ENCODE measurements around the gene DOCK1. TPM values are rescaled to one million over a fixed set of nuclear protein-coding genes. Genes with fewer than 3 reads are reported as not detected.

DOCK1 gene
- polyA plus RNA-seq, 1 of the 3 experiments (the other 2 are of a cell fraction), result 15.5 TPM

DNA sequence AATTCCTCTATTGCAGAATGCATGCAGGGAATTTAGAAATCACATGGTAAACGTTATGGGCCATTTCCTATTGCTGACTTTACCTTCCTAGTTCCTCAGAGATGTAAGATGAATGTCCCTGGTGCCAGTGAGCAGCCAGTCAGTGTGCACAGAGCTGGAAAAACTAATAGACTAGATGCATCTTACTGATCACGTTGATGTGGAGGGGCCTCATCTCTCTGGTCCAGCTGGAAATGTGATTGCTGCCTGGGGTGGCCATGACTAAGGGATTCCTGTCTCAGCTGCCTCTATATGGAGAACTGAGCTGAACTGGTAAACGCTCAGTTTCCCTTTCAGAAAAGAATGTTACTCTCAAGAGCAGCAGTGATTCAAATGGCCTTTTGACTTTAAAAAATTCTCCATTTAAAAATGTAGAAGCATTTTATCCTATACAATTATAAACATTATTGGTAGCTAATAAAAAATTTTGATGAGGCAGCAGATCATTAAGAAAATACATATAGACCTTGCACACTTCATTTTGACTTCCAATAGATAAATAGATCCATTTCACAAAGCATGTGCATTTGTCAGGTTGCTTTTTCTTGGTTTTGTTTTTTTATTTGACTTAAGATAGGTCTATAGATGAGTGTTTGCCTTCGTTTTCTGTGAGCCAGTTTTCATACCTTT, 371.7 kb downstream of the DOCK1 start:
- H3K27me3 ChIP-seq (ENCODE audit: insufficient read depth), result no peaks in the 10 kb centered on the region
- no peaks in the 10 kb centered on the region for H3K9me3 ChIP-seq
- 74% methylated on average over 4 of the region's 4 CpGs for WGBS (ENCODE audit: low lambda C conversion rate)
- DNase-seq, result no peak
- no peak overlapping the region for H3K27ac ChIP-seq (ENCODE audit: low read depth in 2 of 2, low read length in 1 of 2)
- H4K20me1 ChIP-seq (ENCODE audit: insufficient read depth), result no peaks in the 10 kb centered on the region
- no peak overlapping the region for H3K4me2 ChIP-seq
- H3K4me1 ChIP-seq (ENCODE audit: control insufficient read depth in 1 of 2, insufficient read depth in 2 of 2, low read depth in 1 of 2, low read length in 1 of 2), result no peaks in the 10 kb centered on the region; a peak in 1 of 4 replicates
- H3K79me2 ChIP-seq (ENCODE audit: insufficient read depth), result no peaks in the 10 kb centered on the region
- H3K4me3 ChIP-seq (ENCODE audit: low read depth in 2 of 2, low read length in 1 of 2), result no peak overlapping the region
- TF ChIP-seq ELF1 (IDR thresholded peaks at IDR 0.05), result no peak
- TF ChIP-seq, protein P1, sequence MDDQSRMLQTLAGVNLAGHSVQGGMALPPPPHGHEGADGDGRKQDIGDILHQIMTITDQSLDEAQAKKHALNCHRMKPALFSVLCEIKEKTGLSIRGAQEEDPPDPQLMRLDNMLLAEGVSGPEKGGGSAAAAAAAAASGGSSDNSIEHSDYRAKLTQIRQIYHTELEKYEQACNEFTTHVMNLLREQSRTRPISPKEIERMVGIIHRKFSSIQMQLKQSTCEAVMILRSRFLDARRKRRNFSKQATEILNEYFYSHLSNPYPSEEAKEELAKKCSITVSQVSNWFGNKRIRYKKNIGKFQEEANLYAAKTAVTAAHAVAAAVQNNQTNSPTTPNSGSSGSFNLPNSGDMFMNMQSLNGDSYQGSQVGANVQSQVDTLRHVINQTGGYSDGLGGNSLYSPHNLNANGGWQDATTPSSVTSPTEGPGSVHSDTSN (IDR thresholded peaks at IDR 0.05), result no peak
- no peak for TF ChIP-seq YY1 (IDR thresholded peaks at IDR 0.05; ENCODE audit: low read depth)
- no peak for TF ChIP-seq RFX5 (IDR thresholded peaks at IDR 0.05; ENCODE audit: low read length)
- TF ChIP-seq, protein P2, sequence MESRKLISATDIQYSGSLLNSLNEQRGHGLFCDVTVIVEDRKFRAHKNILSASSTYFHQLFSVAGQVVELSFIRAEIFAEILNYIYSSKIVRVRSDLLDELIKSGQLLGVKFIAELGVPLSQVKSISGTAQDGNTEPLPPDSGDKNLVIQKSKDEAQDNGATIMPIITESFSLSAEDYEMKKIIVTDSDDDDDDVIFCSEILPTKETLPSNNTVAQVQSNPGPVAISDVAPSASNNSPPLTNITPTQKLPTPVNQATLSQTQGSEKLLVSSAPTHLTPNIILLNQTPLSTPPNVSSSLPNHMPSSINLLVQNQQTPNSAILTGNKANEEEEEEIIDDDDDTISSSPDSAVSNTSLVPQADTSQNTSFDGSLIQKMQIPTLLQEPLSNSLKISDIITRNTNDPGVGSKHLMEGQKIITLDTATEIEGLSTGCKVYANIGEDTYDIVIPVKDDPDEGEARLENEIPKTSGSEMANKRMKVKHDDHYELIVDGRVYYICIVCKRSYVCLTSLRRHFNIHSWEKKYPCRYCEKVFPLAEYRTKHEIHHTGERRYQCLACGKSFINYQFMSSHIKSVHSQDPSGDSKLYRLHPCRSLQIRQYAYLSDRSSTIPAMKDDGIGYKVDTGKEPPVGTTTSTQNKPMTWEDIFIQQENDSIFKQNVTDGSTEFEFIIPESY (IDR thresholded peaks at IDR 0.05; ENCODE audit: borderline replicate concordance, low read depth), result no peak
- TF ChIP-seq FOXJ3 (CRISPR knock-in tag; IDR thresholded peaks at IDR 0.05), result no peak
- TF ChIP-seq FOXM1 (IDR thresholded peaks at IDR 0.05; ENCODE audit: low read depth), result no peak
- TF ChIP-seq RAD21 (IDR thresholded peaks at IDR 0.05; ENCODE audit: low read length), result no peak
- TF ChIP-seq MXI1 (IDR thresholded peaks at IDR 0.05; ENCODE audit: low read depth, low read length), result no peak
- TF ChIP-seq, protein P3, sequence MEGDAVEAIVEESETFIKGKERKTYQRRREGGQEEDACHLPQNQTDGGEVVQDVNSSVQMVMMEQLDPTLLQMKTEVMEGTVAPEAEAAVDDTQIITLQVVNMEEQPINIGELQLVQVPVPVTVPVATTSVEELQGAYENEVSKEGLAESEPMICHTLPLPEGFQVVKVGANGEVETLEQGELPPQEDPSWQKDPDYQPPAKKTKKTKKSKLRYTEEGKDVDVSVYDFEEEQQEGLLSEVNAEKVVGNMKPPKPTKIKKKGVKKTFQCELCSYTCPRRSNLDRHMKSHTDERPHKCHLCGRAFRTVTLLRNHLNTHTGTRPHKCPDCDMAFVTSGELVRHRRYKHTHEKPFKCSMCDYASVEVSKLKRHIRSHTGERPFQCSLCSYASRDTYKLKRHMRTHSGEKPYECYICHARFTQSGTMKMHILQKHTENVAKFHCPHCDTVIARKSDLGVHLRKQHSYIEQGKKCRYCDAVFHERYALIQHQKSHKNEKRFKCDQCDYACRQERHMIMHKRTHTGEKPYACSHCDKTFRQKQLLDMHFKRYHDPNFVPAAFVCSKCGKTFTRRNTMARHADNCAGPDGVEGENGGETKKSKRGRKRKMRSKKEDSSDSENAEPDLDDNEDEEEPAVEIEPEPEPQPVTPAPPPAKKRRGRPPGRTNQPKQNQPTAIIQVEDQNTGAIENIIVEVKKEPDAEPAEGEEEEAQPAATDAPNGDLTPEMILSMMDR (IDR thresholded peaks at IDR 0.05), result no peak
- TF ChIP-seq NRF1 (IDR thresholded peaks at IDR 0.05; ENCODE audit: low read depth, low read length), result no peak
- TF ChIP-seq EP300 (IDR thresholded peaks at IDR 0.05; ENCODE audit: borderline replicate concordance in 1 of 2, low read depth in 1 of 2, low read length in 1 of 2), result no peak
- TF ChIP-seq EZH2phosphoT487 (IDR thresholded peaks at IDR 0.05; ENCODE audit: borderline replicate concordance, low read depth), result no peak
- TF ChIP-seq, protein P4, sequence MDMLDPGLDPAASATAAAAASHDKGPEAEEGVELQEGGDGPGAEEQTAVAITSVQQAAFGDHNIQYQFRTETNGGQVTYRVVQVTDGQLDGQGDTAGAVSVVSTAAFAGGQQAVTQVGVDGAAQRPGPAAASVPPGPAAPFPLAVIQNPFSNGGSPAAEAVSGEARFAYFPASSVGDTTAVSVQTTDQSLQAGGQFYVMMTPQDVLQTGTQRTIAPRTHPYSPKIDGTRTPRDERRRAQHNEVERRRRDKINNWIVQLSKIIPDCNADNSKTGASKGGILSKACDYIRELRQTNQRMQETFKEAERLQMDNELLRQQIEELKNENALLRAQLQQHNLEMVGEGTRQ (IDR thresholded peaks at IDR 0.05; ENCODE audit: borderline replicate concordance, low read depth, low read length), result no peak
- TF ChIP-seq MEF2A (IDR thresholded peaks at IDR 0.05; ENCODE audit: borderline replicate concordance, low read depth), result no peak
- H3K36me3 ChIP-seq (replicated peaks in 1 of 2; ENCODE audit: control insufficient read depth in 1 of 2, insufficient read depth in 2 of 2, low read length in 1 of 2), result peaks cover 8 to 10% of the 10 kb centered on the region in 2 experiments
- POLR2A ChIA-PET, result no interaction called here
- H2AFZ ChIP-seq (ENCODE audit: low read depth), result no peak overlapping the region
- no peaks in the 10 kb centered on the region for H3K9me2 ChIP-seq
- no peak overlapping the region for H3K9ac ChIP-seq
- CTCF ChIA-PET, result interaction anchor here (0.9 kb wide), 1 partner anchor 16 kb away, joined by 3 read pairs; no protein-coding TSS in a partner anchor
- peaks cover 5% of the 10 kb centered on the region for H3F3A ChIP-seq (replicated peaks; ENCODE audit: insufficient read depth)

Data from SK-N-SH (cell line).